Measurements from ENCODE around the gene SYT17.

The SYT17 gene

GRCh38 chr16:19245326-19245925 is 77.4 kb downstream of the SYT17 start:
- TF ChIP-seq ZFX (IDR thresholded peaks at IDR 0.05; ENCODE audit: borderline replicate concordance) (no peak), CTCF (IDR thresholded peaks at IDR 0.05) (no peak)
- H3K27ac ChIP-seq = no peak overlapping the region

- no peak overlapping the region for H3K27ac ChIP-seq
- TF ChIP-seq CTCF (IDR thresholded peaks at IDR 0.05) (no peak), ZFX (IDR thresholded peaks at IDR 0.05; ENCODE audit: borderline replicate concordance) (no peak)
These were observed 84.9 kb downstream of the SYT17 start for GRCh38 chr16:19252904-19253303.

- TF ChIP-seq CTCF (IDR thresholded peaks at IDR 0.05) (no peak), ZFX (IDR thresholded peaks at IDR 0.05; ENCODE audit: borderline replicate concordance) (no peak)
- H3K27ac ChIP-seq = no peak overlapping the region
These were observed 86.6 kb downstream of the SYT17 start for GRCh38 chr16:19254611-19255010.

GRCh38 chr16:19264123-19264673 is 96.2 kb downstream of the SYT17 start:
- no peak for TF ChIP-seq CTCF (IDR thresholded peaks at IDR 0.05)
- TF ChIP-seq ZFX (IDR thresholded peaks at IDR 0.05; ENCODE audit: borderline replicate concordance) = no peak
- H3K27ac ChIP-seq = no peak overlapping the region

- TF ChIP-seq ZFX (IDR thresholded peaks at IDR 0.05; ENCODE audit: borderline replicate concordance) = no peak
- no peak for TF ChIP-seq CTCF (IDR thresholded peaks at IDR 0.05)
- no peak overlapping the region for H3K27ac ChIP-seq
These were observed 97.4 kb downstream of the SYT17 start for GRCh38 chr16:19265380-19265930.

- no peak for TF ChIP-seq ZFX (IDR thresholded peaks at IDR 0.05; ENCODE audit: borderline replicate concordance)
- TF ChIP-seq CTCF (IDR thresholded peaks at IDR 0.05) = no peak
- no peak overlapping the region for H3K27ac ChIP-seq
These were observed 98.7 kb downstream of the SYT17 start for GRCh38 chr16:19266774-19267173.

- no peak overlapping the region for H3K27ac ChIP-seq
- TF ChIP-seq CTCF (IDR thresholded peaks at IDR 0.05) (no peak), ZFX (IDR thresholded peaks at IDR 0.05; ENCODE audit: borderline replicate concordance) (no peak)
These were observed 101.1 kb downstream of the SYT17 start for GRCh38 chr16:19269098-19269497.
